ENCODE results near the gene RPP25. TPM values are rescaled to one million over a fixed set of nuclear protein-coding genes. Genes with fewer than 3 reads are reported as not detected.

RPP25 gene
- total RNA-seq, 2 experiments from 2014 or later: 0.14 to 0.45 TPM

DNA sequence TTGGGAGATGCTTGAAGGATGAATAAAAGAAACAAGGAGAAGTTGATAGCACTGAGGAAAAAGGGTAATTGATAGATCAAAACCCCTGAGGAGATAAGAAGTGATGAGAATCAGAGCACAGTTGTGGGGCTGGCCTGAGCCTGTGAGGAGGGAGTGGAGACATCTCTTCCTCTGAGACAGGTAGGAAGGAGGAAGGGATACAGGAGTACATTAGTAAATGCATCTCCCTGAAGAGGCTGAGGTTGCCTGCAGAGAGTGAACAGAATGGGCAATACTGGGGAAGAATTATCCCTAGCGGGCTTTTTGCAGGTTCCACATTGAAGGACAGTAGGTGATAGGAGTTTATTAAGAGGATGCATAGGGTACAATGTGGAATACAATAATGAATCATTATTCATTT, 21.5 kb upstream of the RPP25 start:
- ChIA-PET POLR2A (no interaction called here), CTCF (no interaction called here)
- TF ChIP-seq, protein P1, sequence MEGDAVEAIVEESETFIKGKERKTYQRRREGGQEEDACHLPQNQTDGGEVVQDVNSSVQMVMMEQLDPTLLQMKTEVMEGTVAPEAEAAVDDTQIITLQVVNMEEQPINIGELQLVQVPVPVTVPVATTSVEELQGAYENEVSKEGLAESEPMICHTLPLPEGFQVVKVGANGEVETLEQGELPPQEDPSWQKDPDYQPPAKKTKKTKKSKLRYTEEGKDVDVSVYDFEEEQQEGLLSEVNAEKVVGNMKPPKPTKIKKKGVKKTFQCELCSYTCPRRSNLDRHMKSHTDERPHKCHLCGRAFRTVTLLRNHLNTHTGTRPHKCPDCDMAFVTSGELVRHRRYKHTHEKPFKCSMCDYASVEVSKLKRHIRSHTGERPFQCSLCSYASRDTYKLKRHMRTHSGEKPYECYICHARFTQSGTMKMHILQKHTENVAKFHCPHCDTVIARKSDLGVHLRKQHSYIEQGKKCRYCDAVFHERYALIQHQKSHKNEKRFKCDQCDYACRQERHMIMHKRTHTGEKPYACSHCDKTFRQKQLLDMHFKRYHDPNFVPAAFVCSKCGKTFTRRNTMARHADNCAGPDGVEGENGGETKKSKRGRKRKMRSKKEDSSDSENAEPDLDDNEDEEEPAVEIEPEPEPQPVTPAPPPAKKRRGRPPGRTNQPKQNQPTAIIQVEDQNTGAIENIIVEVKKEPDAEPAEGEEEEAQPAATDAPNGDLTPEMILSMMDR (IDR thresholded peaks at IDR 0.05): no peak
- Mint-ChIP-seq H3K27me3 (peaks cover under 1% of the 10 kb centered on the region), H3K27ac (no peak overlapping the region), H3K9me3 (no peaks in the 10 kb centered on the region), H3K4me3 (no peak overlapping the region), H3K36me3 (ENCODE audit: low read depth) (no peaks in the 10 kb centered on the region), H3K4me1 (ENCODE audit: low read depth) (no peaks in the 10 kb centered on the region)
- Histone ChIP-seq H3K4me1 (ENCODE audit: insufficient read depth, low read length) (no peaks in the 10 kb centered on the region), H3K27me3 (ENCODE audit: control insufficient read depth in 1 of 2, insufficient read depth in 2 of 2, low read length in 2 of 2) (peaks cover 4 to 6% of the 10 kb centered on the region in 2 experiments), H3K36me3 (ENCODE audit: insufficient read depth, low read length) (no peaks in the 10 kb centered on the region), H3K27ac (ENCODE audit: low read depth in 1 of 2, low read length in 2 of 2) (no peak overlapping the region), H3K4me3 (ENCODE audit: low read length) (no peak overlapping the region), H3K9me3 (ENCODE audit: control insufficient read depth in 1 of 2, insufficient read depth in 1 of 2, low read length in 2 of 2) (no peaks in the 10 kb centered on the region)
- DNase-seq (no peak), ATAC-seq (ENCODE audit: poor library complexity) (no peak)
- intact Hi-C loops (cut with DNase I, micrococcal nuclease): no loop called here

DNA sequence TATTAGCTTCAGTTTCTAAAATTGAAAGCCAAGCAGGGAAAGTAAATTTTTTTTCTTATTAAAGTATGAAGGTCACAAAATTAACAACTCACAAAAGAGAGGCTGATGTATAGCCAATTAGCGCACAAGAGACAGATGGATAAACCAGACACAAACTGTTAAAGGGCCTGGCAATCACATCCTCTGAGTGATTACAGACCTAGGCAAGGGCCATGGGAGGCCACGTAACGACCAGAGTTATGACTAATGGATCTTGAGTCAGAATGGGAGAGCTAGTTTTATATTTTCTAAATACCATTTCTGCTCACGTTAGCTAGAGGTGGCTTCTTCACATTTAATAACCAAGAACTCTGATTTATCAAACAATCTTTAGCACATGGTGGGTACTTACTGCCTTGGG, 21.0 kb upstream of the RPP25 start:
- intact Hi-C loops (cut with DNase I, micrococcal nuclease): no loop called here
- H3K36me3 ChIP-seq (ENCODE audit: insufficient read depth, low read length): no peaks in the 10 kb centered on the region
- H3K27ac ChIP-seq (ENCODE audit: low read depth in 1 of 2, low read length in 2 of 2): no peak overlapping the region
- Mint-ChIP-seq H3K27me3 (peaks cover 6% of the 10 kb centered on the region), H3K9me3 (no peaks in the 10 kb centered on the region), H3K4me3 (no peak overlapping the region), H3K36me3 (ENCODE audit: low read depth) (no peaks in the 10 kb centered on the region), H3K27ac (no peak overlapping the region), H3K4me1 (ENCODE audit: low read depth) (no peaks in the 10 kb centered on the region)
- ATAC-seq (ENCODE audit: poor library complexity) (no peak), DNase-seq (no peak)
- no peaks in the 10 kb centered on the region for H3K9me3 ChIP-seq (ENCODE audit: control insufficient read depth in 1 of 2, insufficient read depth in 1 of 2, low read length in 2 of 2)
- peaks cover 4 to 9% of the 10 kb centered on the region in 2 experiments for H3K27me3 ChIP-seq (ENCODE audit: control insufficient read depth in 1 of 2, insufficient read depth in 2 of 2, low read length in 2 of 2)
- ChIA-PET CTCF (interaction anchor here (0.6 kb wide), 1 partner anchor 23 kb away, joined by 3 read pairs; no protein-coding TSS in a partner anchor), POLR2A (no interaction called here)
- TF ChIP-seq, protein P1 (IDR thresholded peaks at IDR 0.05): no peak
- H3K4me1 ChIP-seq (ENCODE audit: insufficient read depth, low read length): no peaks in the 10 kb centered on the region
- no peak overlapping the region for H3K4me3 ChIP-seq (ENCODE audit: low read length)

DNA sequence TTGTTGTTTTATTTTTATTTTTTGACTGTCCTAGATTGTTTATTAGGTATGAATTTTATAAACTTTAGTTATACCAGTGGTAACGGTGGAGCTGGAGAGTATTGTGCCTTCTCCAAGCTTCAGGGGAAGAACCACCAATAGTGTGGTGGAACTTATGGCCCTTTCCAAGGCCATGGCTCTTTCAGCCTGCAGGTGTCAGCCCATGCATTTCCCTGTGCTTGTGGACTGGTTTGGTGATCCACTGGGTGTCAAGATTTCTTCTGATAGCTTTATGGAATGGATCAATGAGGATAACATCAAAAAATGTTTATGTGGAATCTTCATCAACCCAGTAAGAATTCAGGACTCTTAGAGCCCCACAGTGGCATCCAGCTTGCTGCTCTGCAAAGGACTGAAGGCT, 19.6 kb upstream of the RPP25 start:
- H3K4me1 Mint-ChIP-seq (ENCODE audit: low read depth): no peaks in the 10 kb centered on the region
- Histone ChIP-seq H3K9me3 (ENCODE audit: control insufficient read depth in 1 of 2, insufficient read depth in 1 of 2, low read length in 2 of 2) (no peaks in the 10 kb centered on the region), H3K4me3 (ENCODE audit: low read length) (no peak overlapping the region), H3K27ac (ENCODE audit: low read depth in 1 of 2, low read length in 2 of 2) (no peak overlapping the region), H3K36me3 (ENCODE audit: insufficient read depth, low read length) (no peaks in the 10 kb centered on the region), H3K27me3 (ENCODE audit: control insufficient read depth in 1 of 2, insufficient read depth in 2 of 2, low read length in 2 of 2) (peaks cover 4 to 9% of the 10 kb centered on the region in 2 experiments), H3K4me1 (ENCODE audit: insufficient read depth, low read length) (no peaks in the 10 kb centered on the region)
- intact Hi-C loops (cut with DNase I, micrococcal nuclease): no loop called here
- TF ChIP-seq, protein P1 (IDR thresholded peaks at IDR 0.05): no peak
- H3K27ac Mint-ChIP-seq: no peak overlapping the region
- no peaks in the 10 kb centered on the region for H3K36me3 Mint-ChIP-seq (ENCODE audit: low read depth)
- H3K27me3 Mint-ChIP-seq: peaks cover 6% of the 10 kb centered on the region
- no peak overlapping the region for H3K4me3 Mint-ChIP-seq
- ChIA-PET POLR2A (no interaction called here), CTCF (interaction anchor here (1.2 kb wide), 1 partner anchor 26 kb away, joined by 3 read pairs; no protein-coding TSS in a partner anchor)
- no peaks in the 10 kb centered on the region for H3K9me3 Mint-ChIP-seq
- ATAC-seq (ENCODE audit: poor library complexity) (no peak), DNase-seq (no peak)

Measured in CD4-positive, alpha-beta T cell (primary cell).